Stimulated activated CD8-positive, alpha-beta memory T cell treated with anti-CD3 and anti-CD28 coated beads, Interleukin-12 subunit alpha, Interleukin-12 subunit beta, amount 100 ng/mL, for 24 hours (primary cell): ENCODE data around the gene KHK.
"Not testable (repeated sequence)": the region's sequence is repeated elsewhere in the genome, so short reads cannot be mapped to it uniquely, and the experiment has no call there.

Experiments used
- DNase-seq: peaks from one replicate; pipeline ENCODE4 v3.0.0-alpha.2; 2020; ENCODE audit errors: extremely low read depth

The KHK gene

GRCh38 chr2:27095745-27096651, 9.4 kb downstream of the KHK start:
- DNase-seq = no peak

- DNase-seq = no peak
Measured at GRCh38 chr2:27096748-27097297, 10.3 kb downstream of the KHK start.

GRCh38 chr2:27097341-27097740, 10.8 kb downstream of the KHK start:
- DNase-seq = no peak

DNA sequence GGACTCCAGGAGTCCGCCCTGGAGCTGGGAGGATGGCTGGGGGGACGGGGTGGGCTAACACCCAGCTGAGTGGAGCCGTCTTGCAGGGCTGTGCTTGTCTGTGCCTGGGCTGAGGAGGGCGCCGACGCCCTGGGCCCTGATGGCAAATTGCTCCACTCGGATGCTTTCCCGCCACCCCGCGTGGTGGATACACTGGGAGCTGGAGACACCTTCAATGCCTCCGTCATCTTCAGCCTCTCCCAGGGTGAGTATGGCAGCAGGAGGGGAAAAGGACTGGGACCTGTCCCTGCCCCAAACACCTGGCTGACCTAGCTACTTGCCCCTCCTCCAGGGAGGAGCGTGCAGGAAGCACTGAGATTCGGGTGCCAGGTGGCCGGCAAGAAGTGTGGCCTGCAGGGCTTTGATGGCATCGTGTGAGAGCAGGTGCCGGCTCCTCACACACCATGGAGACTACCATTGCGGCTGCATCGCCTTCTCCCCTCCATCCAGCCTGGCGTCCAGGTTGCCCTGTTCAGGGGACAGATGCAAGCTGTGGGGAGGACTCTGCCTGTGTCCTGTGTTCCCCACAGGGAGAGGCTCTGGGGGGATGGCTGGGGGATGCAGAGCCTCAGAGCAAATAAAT, 12.9 kb downstream of the KHK start:
- no peak for DNase-seq

DNA sequence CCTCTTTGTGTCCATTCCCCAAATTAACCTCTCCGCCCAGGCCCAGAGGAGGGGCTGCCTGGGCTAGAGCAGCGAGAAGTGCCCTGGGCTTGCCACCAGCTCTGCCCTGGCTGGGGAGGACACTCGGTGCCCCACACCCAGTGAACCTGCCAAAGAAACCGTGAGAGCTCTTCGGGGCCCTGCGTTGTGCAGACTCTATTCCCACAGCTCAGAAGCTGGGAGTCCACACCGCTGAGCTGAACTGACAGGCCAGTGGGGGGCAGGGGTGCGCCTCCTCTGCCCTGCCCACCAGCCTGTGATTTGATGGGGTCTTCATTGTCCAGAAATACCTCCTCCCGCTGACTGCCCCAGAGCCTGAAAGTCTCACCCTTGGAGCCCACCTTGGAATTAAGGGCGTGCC, 13.5 kb downstream of the KHK start:
- DNase-seq = no peak

- DNase-seq = no peak
Measured at GRCh38 chr2:27102329-27102728, 15.8 kb downstream of the KHK start.

DNA sequence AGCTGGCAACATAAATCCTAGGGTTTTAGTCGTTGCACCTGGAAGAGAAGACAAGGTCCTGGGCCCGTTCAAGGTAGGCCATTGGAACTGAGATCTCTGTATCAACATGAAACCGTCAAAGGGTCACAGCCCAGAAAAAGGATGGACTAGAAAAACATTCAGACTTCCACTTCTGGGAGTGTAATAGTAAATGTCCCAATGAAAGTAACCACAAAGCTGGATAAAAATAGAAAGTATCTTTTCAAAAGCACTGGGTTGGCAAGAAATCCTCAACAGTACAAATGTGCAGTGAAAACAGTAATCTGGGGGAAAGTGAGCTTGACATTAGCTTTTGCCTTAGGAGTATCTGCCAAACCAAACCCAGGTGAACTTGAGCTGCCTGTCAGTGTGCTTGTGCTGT, 19.4 kb downstream of the KHK start:
- DNase-seq = no peak

- no peak for DNase-seq
Measured at GRCh38 chr2:27108221-27108620, 21.6 kb downstream of the KHK start.

DNA sequence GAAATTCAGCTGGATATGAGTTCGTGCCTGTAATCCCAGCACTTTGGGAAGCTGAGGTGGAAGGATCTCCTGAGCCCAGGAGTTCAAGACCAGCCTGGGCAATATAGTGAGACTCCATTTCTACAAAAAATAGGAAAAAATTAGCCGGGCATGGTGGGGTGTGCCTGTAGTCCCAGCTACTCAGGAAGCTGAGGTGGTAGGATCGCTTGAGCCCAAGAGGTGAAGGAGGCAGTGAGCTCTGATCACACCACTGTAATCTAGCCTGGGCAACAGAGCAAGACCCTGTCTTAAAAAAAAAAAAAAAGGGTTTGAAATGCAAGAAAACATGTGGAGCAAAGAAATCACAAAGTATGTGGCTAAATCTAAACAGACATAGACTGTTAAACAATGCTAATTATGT, 22.5 kb downstream of the KHK start:
- DNase-seq = no peak

GRCh38 chr2:27110603-27111352, 24.2 kb downstream of the KHK start:
- not testable (repeated sequence) for DNase-seq

GRCh38 chr2:27111392-27112078, 25.0 kb downstream of the KHK start:
- not testable (repeated sequence) for DNase-seq

- DNase-seq = no peak
Measured at GRCh38 chr2:27115519-27115918, 28.9 kb downstream of the KHK start.

DNA sequence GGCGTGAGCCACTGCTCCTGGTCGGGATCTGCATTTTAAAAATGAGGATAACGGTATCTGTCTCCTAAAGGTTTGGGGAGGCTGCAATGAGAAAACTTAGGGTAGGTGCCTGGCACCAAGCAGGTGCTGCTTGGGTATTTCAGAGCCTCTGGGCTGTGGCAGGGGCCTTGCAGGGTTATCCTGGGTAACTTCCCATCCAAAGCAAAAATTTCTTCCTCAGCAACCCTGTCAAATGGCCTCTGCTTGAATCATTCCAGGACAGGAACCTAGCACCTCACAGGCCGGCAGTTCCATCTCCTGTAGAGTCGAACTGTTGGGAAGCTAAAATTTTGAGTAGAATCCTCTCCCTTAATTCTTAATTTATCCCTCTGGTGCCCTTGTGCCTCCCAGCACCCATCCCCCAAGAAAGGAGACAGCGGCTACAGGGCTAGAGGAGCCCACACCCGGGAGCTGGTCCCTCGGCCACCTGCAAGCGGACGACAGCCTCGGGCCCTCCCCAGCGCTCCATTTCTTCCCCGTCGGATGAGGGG, 31.5 kb downstream of the KHK start:
- DNase-seq = no peak

- DNase-seq = no peak
Measured at GRCh38 chr2:27118525-27119329, 32.2 kb downstream of the KHK start, which contains the start of gene CGREF1. TSS of gene CGREF1 (minus strand) at chr2:27119128. CDS start at chr2:27104366, 14,762 bp downstream.

GRCh38 chr2:27119330-27119670, 32.7 kb downstream of the KHK start:
- not testable (repeated sequence) for DNase-seq

DNA sequence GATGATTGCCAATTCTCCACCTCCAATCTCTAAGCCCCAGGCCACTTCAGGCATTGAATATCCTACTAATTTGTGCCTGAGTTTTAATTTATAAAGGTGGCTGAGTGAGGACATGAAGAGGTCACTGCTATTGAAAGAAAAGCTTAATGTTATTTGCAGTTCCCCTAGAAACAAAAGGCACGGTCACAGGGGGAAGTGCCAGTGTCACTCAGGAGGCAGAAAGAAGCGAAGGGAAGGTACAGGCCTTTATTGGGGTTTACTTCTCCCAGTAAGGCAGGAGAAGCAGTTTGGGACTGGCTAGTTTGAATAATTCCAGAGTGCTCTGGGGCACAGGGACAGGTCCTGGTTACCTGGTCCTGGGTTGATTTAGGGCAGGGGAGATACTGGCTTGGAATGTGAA, 35.3 kb downstream of the KHK start:
- DNase-seq = no peak

- DNase-seq = no peak
Measured at GRCh38 chr2:27122791-27123190, 36.2 kb downstream of the KHK start.

- DNase-seq = peak; percentile 23
Measured at GRCh38 chr2:27123302-27124150, 37.0 kb downstream of the KHK start, which contains the start of gene ABHD1. TSS of gene ABHD1 (plus strand) at chr2:27123815. CDS start at chr2:27123949, 134 bp downstream.

- DNase-seq = no peak
Measured at GRCh38 chr2:27125104-27125503, 38.5 kb downstream of the KHK start.
